Activated CD8-positive, alpha-beta memory T cell treated with anti-CD3 and anti-CD28 coated beads for 4 hours (primary cell): Measurements from ENCODE around the gene ASAP2.

Experiments
- DNase-seq, 2 donors: peaks; one replicate each; pipeline ENCODE4 v3.0.0-alpha.2; 2020; ENCODE audit warnings: low read depth in 2 of 2

The ASAP2 gene

DNA sequence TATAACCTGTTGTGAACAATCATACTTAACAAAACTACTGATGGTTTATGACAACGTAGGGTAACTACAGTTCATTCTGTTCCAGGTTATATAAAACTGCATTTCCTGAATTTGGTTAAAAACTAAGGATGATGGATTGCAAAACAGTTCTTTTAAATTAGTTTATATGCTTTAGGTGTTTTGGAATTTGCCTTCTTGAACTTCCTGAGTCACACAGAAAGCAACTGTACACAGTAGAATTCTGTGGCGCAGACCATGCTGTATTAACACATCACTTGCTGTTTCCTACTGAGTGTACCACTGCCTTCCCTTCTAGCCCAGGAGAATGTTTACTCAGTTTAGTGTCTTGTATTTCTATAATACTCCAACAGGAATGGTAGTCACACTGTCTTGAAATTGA lies 197.3 kb downstream of the ASAP2 start:
- DNase-seq, result no peak

- DNase-seq, result no peak
Measured at GRCh38 chr2:9404451-9404850, 197.8 kb downstream of the ASAP2 start.

DNA sequence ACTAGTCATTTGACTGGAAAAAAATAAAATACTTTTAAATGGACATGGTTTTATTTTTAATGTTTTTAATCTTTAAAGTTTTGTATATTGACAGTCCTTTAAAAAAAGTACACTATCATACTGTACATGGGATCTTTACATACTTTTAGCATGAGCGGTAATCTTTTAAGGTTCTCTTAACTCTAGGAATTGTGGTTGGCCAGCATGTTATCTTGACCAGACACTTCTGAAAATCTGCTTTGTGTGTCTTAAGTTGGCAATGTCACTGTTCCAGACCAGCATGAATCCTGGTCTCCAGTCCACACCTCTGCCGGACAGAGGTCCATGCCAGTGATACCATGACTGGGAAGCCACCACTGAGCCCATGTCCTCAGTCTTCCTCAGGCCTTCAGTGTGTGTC lies 199.0 kb downstream of the ASAP2 start:
- DNase-seq, result no peak

DNA sequence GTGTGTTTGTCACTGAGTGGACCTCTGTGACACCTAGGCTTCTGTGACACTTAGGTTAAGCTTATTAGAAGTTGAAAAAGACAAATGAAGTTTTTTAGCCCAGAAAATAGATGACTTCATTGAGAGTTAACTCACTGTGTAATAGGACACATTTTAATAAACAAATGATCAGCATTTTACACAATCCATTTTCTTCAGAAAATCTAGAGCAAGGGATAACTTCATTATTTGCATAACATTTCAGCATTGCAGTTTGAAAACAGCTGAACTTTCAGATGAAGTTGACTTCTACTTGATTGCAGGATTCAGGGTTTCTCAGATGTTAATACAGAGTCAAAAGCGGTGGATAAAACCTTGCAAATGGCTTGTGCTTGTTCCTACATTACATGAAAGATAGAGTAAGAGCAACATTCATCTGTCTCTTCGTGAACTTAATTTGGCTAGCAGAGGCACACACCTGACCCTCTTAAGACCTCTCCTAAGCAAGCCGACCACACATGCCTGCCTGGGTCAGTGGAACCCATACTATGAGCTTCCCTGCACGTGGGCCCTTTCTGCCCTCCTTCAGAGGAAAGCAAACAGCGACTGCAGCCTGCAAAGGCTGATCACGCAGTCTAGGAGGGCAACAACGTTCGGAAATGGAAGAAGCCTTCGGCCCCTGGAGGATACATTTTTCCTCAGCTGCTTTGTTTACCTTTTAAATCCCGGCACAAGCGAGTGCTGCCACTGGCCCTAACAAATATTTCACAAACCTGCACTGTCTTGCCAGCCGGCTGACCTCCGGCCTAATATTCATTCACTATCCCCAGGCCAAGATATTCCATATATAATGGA lies 200.1 kb downstream of the ASAP2 start:
- DNase-seq, result no peak

GRCh38 chr2:9407363-9407811 lies 200.8 kb downstream of the ASAP2 start:
- no peak for DNase-seq

- DNase-seq, result no peak
Measured at GRCh38 chr2:9408641-9409151, 202.1 kb downstream of the ASAP2 start.

GRCh38 chr2:9410108-9410507 lies 203.5 kb downstream of the ASAP2 start:
- no peak for DNase-seq

GRCh38 chr2:9412781-9413180 lies 206.2 kb downstream of the ASAP2 start:
- DNase-seq, result no peak

DNA sequence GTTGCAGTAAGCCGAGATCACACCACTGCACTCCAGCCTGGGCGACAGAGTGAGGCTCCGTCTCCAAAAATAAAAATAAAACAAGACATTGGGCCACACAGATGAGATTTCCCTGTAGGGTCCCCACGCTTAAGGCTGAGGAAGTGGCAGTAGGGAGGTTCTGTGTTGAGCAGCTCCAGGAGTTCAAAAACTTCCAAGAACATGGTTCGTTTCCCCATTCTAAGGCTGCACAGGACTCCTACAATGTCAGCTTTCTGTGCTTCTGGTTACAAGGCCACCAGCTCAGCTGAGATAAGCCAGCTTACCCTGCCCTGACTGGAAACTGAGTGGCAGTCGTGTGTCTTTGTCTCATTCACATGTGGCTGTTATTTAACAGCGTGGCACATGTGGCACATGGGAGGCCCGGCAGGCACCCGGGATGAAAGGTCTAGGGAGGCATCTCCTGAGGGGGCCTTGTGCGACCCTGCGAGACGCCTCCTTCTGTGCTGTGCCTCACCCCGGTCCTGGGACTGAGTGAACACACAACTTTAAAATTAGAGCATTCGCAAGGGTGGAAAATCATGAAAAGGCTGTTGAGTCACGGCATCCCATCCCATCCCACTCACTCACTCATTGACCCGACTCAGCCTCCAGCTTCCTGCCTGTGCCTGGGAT lies 209.0 kb downstream of the ASAP2 start:
- no peak for DNase-seq

DNA sequence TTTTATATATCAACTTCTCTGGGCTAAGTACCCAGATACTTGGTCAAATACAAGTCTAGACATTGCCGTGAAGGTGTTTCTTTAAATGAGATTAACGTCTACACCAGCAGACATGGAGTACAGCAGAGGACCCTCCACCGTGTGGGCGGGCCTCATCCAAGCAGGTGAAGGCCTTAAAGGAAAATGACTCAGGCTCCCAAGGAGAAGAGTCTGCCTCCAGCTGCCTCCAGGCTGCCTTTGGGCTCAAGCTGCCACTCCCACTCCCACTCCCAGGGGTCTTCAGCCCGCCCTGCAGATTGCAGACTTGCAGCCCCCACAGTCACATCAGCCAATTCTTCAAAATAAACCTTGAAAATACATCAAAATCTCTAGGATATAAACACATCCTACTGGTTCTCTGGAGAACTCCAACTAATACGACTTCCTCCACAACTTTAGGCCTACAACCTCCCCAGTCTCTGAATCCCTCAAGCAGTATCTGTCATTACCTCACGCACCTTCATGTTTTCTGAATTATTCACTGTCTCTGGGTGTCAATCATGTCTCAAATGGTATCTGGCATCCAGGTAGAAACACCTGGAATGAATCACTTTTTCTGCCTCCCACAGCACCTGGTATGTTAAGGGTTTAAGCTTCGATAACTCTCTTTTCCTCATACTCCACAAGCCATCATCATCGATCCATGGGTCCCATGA lies 209.8 kb downstream of the ASAP2 start:
- DNase-seq, result no peak

DNA sequence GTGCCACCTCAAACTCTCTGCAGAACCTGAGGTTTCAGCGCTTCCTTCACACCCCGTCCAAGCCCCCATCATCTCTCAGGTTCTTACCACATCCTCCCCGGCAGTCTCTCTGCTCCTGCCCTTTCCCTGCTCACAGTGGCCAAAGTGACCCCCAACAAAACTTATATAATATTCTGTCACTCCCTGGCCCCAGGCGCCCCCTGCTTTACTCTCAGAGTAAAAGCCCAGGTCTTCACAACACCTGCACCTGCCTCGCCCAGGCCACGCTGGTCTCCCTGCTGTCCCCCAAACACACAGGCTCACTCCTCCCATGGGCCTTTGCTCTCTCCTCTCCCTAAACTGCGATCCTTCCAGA lies 210.3 kb downstream of the ASAP2 start:
- DNase-seq, result no peak

DNA sequence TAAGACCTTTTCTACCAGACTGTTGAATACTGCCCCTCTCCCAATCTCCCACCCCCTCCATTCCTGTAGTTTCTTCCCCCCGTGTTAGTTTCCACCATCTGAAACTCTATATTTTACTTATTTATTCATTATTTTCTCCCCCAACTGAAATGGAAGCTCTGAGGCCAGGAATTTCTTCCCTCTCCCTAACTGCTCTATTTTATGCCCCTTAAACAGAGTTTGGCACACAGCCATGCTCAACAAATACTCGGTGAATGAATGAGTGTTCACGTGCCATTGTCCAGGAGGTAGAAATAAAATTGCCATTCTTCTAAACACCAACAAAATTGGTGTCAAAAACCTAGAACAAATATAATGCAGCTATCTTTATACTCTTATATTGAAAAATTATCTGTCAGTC lies 211.1 kb downstream of the ASAP2 start:
- DNase-seq, result no peak

GRCh38 chr2:9418746-9419145 lies 212.1 kb downstream of the ASAP2 start:
- DNase-seq, result no peak

DNA sequence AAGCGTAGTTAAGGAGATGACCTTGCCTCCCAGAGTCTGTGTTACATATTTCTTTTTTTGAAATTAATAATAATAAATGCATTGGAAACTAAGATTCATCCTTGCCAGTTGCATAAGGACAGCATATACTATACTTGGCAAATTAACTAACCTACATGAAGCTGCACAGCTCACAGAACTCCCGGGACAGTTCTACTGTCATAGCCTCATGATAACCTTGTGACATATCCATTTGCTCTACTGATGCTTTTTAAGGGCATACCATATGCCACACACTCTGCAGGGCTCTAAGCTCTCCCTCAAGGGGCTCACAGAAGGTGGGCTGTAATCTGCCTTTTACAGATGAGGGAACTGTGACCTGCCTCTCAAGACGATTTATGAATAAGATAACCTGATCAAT lies 212.9 kb downstream of the ASAP2 start:
- DNase-seq, result no peak

DNA sequence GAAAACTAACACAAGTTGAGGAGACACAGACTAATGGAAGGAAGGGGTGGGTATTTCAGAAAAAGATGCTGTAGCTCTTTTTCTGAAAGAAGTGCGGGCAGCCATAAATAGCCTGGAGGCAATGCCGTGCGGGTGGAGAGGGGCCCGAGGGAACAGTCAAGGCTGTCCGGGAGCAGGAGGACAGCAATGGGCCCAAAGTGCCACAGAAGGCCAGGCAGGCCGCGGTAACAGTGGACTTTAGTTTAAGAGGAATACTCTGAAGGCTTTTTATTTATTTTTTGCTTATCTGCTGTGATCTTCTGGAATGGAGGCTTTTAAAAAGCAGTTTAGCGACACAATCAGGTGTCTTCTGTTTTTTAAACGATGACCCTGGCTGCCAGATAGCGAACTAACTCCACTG lies 213.9 kb downstream of the ASAP2 start:
- DNase-seq, result no peak

GRCh38 chr2:9422321-9423099 lies 215.9 kb downstream of the ASAP2 start:
- peak; percentile 4 to 19 for DNase-seq

DNA sequence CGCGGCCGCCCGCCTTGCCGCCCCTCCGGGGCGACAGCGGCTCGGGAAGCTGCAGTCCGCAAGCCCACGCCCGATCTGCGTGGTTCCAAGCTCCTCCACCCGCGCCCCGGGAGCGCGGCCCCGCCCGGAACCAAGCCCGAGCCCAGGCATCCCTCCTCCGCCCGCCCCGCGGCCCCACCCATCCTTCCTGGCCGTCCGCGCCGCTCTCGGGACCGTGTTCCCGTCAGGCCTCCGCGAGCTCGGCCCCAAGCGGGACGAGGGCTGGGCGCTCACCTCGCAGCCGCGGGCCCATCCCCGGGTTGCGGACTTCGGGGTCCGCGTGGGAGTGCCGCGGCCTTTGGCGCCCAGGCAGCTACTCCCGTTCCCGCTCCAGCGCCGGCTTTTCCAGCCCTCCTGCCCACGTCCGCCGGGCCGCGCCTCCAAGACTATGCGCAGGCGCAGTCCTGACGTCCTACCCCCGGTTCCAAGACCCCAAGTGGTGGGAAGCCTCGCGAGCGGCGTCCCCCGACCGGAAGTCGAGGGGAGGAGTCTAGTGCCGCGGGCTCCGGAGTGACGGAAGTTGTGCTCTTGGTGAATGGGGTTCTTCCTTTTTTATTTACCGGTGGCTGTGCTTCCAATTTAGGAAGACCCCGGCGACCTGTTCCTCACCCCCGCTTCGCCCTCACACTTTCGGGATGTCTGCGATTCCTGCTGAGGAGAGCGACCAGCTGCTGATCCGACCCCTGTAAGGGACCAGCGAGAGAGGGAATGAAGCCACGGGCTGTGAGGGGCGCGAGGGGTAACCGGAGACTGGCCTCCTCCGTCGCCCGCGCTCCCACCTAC lies 216.7 kb downstream of the ASAP2 start, which contains the start of the genes CPSF3 and ITGB1BP1:
TSS of gene CPSF3 (plus strand) at position 555 of the 822 bp plus-strand sequence. CDS start at position 675, 120 bp downstream.
TSS of gene ITGB1BP1 (minus strand) at position 429 of the 822 bp plus-strand sequence. CDS start 4,831 bp downstream, outside the sequence.
- DNase-seq, result peak; percentile 95

DNA sequence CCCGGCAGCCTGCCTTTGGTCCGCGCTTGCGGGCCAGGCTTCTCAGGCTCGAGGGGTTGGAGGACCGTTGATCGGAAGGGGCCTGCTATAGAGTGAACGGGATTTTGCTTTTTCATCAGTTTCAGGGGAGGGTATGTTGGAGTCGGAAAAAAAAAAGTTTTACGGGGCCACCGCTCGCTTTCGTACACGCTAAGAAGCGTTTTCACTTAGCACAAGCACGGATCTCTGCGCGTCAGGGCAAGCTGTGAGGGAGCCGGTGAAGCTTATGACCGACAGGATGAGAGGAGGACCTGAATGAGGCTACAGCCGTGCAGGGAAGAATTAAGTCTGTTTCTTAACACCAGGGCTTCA lies 217.3 kb downstream of the ASAP2 start:
- DNase-seq, result no peak

DNA sequence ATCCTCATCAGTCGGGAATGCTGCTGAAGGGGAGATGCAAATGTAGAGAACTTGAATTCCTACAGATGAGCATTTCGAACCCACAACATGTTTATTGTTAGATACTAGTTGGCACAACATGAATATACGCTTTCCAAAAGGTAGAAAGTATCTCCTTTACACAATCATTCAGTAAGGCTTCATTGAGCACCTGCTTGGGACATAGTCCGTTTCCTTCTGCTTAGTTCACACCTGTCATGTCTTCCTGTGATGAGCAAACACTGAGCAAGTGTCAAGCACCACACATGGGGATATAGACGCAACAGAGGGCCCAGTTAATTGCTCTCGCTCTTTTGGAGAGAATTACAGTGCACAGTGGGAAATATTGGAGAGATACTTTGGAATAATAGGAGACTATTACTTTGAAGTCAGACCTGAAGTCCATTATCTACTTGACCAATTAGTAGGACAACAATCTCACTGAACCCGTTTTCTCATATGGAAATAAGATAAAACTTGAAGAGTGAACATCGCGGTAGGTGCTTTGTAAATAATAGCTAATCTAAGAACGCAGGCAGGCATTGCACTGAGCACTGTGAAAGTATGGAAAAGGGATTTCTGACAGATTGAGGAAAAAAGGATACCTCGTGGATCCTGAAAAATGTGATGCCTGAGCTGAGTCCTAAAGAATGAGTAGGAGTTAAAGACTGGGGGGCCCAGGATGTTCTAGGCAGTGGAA lies 218.0 kb downstream of the ASAP2 start:
- no peak for DNase-seq

DNA sequence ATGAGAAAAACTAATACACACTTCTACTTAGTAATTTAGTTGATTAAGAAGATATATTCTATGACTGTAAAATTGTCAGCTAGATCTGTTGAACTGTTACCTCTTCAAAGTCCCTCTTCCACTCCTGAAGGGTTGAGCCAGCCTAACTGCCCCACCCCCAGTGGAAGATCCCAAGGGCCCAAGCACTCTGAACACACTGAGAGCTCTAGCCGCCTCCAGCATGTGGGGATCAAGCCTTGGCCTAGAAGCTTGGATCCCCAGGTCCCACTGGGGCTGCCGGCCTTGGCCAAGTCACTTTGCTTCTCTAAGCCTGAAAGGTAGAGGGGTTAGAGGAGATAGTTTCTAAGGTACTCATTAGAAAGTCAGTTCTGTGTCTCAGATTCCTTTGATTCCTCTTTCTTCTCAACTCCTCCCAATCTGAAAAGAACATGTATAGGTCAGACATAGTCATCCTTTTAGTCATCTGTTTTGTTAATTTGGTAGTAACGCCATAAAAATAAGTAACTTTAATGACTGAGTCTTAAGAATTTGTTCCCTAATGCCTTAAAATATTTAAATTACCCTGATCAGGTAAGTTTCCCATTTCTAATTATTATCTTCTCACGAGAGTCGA lies 222.5 kb downstream of the ASAP2 start:
- no peak for DNase-seq
